Adrenal gland (tissue), 12 donors: Measurements from ENCODE around the gene HOXC11. TPM values are rescaled to one million over a fixed set of nuclear protein-coding genes. Genes with fewer than 3 reads are reported as not detected.

Experiments
- DNase-seq, 7 donors: peaks; one replicate each; pipeline ENCODE4 v3.0.0-alpha.2; 2019 to 2020
- H3K27ac ChIP-seq, 5 donors: fragments of 200-600 bp; sonication (generic) in 4 of 5; 1 replicate in 3 of 5; 2 replicates in 2 of 5; pipeline versions ENCODE4 v1.5.1 to v1.8.0; 2016 to 2020; ENCODE audit warnings: mild to moderate bottlenecking in 1 of 5
- H3K27me3 ChIP-seq: fragments of 200-600 bp; 2 replicates; pipeline ENCODE4 v1.8.0; 2021
- H3K36me3 ChIP-seq, 2 donors: fragments of 200-600 bp; replicated peaks in 1 of 2; 1 replicate in 1 of 2; 2 replicates in 1 of 2; pipeline versions ENCODE4 v1.5.1 to v1.8.0; 2018 to 2022
- H3K4me1 ChIP-seq, 2 donors: fragments of 200-600 bp; replicated peaks in 1 of 2; 1 replicate in 1 of 2; 2 replicates in 1 of 2; pipeline versions ENCODE4 v1.5.1 to v1.8.0; 2018 to 2021
- H3K4me3 ChIP-seq, 4 donors: fragments of 200-600 bp; sonication (generic) in 3 of 4; one replicate each; pipeline ENCODE4 v1.5.1; 2016 to 2018
- H3K9me3 ChIP-seq, 3 donors: fragments of 200-600 bp; sonication (generic) in 1 of 3; replicated peaks in 1 of 3; 1 replicate in 2 of 3; 2 replicates in 1 of 3; pipeline versions ENCODE4 v1.5.1 to v1.8.0; 2016 to 2021
- POLR2A ChIP-seq, 2 donors: fragments of 450-650 bp; IDR thresholded peaks; one replicate each; pipeline ENCODE4 v1.6.1; 2017; ENCODE audit warnings: antibody characterized with exemption in 2 of 2, mild to moderate bottlenecking in 2 of 2, moderate library complexity in 1 of 2
- WGBS, 4 donors: extraction: QIAGEN DNeasy Blood & Tissue Kit in 2 of 4; methylation state at CpG; one replicate each; pipeline versions ENCODE4 v1.1.5 to v1.1.7; 2013 to 2017; 5-methylcytosine and 5-hydroxymethylcytosine counted together
- intact Hi-C, 2 donors: fragments of 100-400 bp; cut with DNase I; formaldehyde crosslinking; loops; one replicate each; pipeline versions ENCODE4 v1.14.1 to v1.15.0; 2022 to 2023
- polyA plus RNA-seq, 3 donors: library from polyadenylated mRNA; stranded (reverse); fragments of 200-250 nt in 2 of 3; fragments of 350-450 nt in 1 of 3; fragmentation: Illumina TruSeq in 1 of 3; extraction: RNeasy Lipid Tissue Mini Kit (QIAGEN cat#74804) in 1 of 3; gene quantifications; one replicate each; pipeline ENCODE4 v1.2.3, GENCODE V29; 2013 to 2014
- total RNA-seq, 9 donors: library from RNA; depleted of rRNA in 4 of 9; stranded (reverse); fragments of >200 nt in 4 of 9; fragments of 120-200 nt in 1 of 9; fragmentation: NEBNext Ultra II Directional in 1 of 9; extraction: Animal tissue kit (Norgen Biotek cat#: 25700) in 1 of 9; gene quantifications; one replicate each; pipeline versions ENCODE4 v1.1.0 to v1.2.4, GENCODE V29; 2013 to 2023
- TF ChIP-seq, protein P1 (sequence below), 6 experiments: fragments of 450-650 bp in 4 of 6; fragments of 200-600 bp in 2 of 6; sonication (generic) in 1 of 6; IDR thresholded peaks; 1 replicate in 5 of 6; 2 replicates in 1 of 6; pipeline versions ENCODE4 v1.5.1 to v1.8.0; 2016 to 2021; ENCODE audit warnings: antibody characterized with exemption in 6 of 6, mild to moderate bottlenecking in 2 of 6, moderate library complexity in 1 of 6
- donor health status: healthy with polysubstance abuse.
- donor health status: Bipolar disorder and iron deficiency.
- donor health status: DM: yes; HTN: yes; CAD: no.
- donor health status: DM: no; HTN: no; CAD: no.
- donor health status: DM: no; HTN: no; CAD: no.
- donor health status: DM: yes; HTN: yes; CAD: no.

The HOXC11 gene
- total and polyA plus RNA-seq, 12 donors: not detected

- Histone ChIP-seq H3K27me3 (peaks cover 100% of the 10 kb centered on the region), H3K27ac (no peak within 1 kb of the TSS), H3K36me3 (no peaks in the 10 kb centered on the region), H3K4me1 (no peaks in the 10 kb centered on the region), H3K4me3 (no peak within 1 kb of the TSS), H3K9me3 (no peaks in the 10 kb centered on the region)
- peak; percentile 23 to 68 (median 39) for DNase-seq
- WGBS, 4 donors: 3 to 7% (median 4%) methylated on average over 29 to 56 of the region's 56 CpGs
- intact Hi-C loops: no loop called here
- TF ChIP-seq, protein P1, sequence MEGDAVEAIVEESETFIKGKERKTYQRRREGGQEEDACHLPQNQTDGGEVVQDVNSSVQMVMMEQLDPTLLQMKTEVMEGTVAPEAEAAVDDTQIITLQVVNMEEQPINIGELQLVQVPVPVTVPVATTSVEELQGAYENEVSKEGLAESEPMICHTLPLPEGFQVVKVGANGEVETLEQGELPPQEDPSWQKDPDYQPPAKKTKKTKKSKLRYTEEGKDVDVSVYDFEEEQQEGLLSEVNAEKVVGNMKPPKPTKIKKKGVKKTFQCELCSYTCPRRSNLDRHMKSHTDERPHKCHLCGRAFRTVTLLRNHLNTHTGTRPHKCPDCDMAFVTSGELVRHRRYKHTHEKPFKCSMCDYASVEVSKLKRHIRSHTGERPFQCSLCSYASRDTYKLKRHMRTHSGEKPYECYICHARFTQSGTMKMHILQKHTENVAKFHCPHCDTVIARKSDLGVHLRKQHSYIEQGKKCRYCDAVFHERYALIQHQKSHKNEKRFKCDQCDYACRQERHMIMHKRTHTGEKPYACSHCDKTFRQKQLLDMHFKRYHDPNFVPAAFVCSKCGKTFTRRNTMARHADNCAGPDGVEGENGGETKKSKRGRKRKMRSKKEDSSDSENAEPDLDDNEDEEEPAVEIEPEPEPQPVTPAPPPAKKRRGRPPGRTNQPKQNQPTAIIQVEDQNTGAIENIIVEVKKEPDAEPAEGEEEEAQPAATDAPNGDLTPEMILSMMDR (IDR thresholded peaks at IDR 0.05): no peak
- no peak for TF ChIP-seq POLR2A (IDR thresholded peaks at IDR 0.05)
Observed at GRCh38 chr12:53938326-53939140, 34.4 kb upstream of the HOXC11 start, which contains the start of gene HOXC13. HOXC13 (plus strand) TSS chr12:53938831; CDS start chr12:53938907, 76 bp downstream.

GRCh38 chr12:53939141-53940108, 33.5 kb upstream of the HOXC11 start:
- Histone ChIP-seq H3K27me3 (peaks cover 100% of the 10 kb centered on the region), H3K36me3 (no peaks in the 10 kb centered on the region), H3K27ac (no peak overlapping the region), H3K9me3 (no peaks in the 10 kb centered on the region), H3K4me1 (no peaks in the 10 kb centered on the region), H3K4me3 (no peak overlapping the region)
- DNase-seq: peak in 2 of 7 donors; percentile 7 to 20
- WGBS, 4 donors: 3 to 9% (median 5%) methylated on average over 7 to 91 of the region's 91 CpGs
- intact Hi-C loops: no loop called here
- no peak for TF ChIP-seq POLR2A (IDR thresholded peaks at IDR 0.05)
- TF ChIP-seq, protein P1 (IDR thresholded peaks at IDR 0.05): no peak

DNA sequence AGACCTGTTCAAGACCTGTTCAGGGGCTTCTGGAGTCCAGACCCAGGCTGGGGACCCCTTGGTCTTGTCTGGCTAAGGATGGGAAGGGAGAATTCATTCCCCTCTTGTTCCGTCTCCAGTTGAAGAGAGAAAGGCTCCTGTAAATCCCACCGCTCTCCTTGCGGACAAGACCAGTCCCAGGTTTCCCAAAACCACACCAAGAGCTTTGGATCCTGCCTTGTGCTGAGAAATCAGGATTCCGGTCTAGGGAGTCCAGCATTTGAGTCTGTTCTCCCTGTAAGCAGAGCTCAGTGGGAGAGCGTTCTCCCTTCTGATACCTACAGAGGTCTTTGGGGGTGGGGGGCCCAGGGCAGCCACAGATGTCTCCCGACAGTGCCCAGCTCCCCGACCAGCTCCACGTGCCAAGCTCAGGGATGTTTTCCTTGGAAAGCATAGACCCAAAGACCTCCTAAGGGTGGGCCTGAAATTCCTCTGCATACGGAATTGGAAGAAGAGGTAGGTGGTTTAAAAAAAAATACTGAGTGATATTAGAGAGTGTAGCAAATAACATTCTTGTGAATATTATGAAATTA, 32.4 kb upstream of the HOXC11 start:
- TF ChIP-seq POLR2A (IDR thresholded peaks at IDR 0.05): no peak
- TF ChIP-seq, protein P1 (IDR thresholded peaks at IDR 0.05): no peak
- peaks cover 100% of the 10 kb centered on the region for H3K27me3 ChIP-seq
- no peaks in the 10 kb centered on the region for H3K9me3 ChIP-seq
- WGBS, 4 donors: 7 to 12% (median 9%) methylated on average over 4 to 9 of the region's 9 CpGs
- DNase-seq: no peak
- no peak overlapping the region for H3K27ac ChIP-seq
- no peaks in the 10 kb centered on the region for H3K36me3 ChIP-seq
- intact Hi-C loops: no loop called here
- no peak overlapping the region for H3K4me3 ChIP-seq
- H3K4me1 ChIP-seq: no peaks in the 10 kb centered on the region

DNA sequence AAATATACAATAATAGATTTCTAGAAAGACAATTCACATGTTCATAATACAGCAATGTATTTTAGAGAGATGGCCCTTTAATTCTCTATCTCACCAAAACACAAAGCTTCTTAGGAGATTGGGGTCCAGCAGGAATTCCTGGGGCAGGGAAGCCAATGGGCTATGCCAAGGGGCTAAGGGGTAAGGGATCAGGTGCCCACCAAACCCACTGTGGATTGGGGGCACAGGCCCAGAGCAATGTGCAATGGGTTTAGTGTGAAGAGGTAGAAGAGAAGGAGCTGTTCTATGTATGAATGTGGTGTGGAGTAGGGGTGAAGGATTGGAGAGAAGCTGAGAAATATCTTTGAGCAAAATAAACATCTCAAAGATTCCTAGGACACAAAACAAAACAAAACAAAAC, 31.7 kb upstream of the HOXC11 start:
- H3K4me1 ChIP-seq: no peaks in the 10 kb centered on the region
- peaks cover 100% of the 10 kb centered on the region for H3K27me3 ChIP-seq
- H3K27ac ChIP-seq: no peak overlapping the region
- no peaks in the 10 kb centered on the region for H3K9me3 ChIP-seq
- TF ChIP-seq, protein P1 (IDR thresholded peaks at IDR 0.05): no peak
- TF ChIP-seq POLR2A (IDR thresholded peaks at IDR 0.05): no peak
- no peaks in the 10 kb centered on the region for H3K36me3 ChIP-seq
- H3K4me3 ChIP-seq: no peak overlapping the region
- intact Hi-C loops: no loop called here
- no peak for DNase-seq
